ENCODE results near the gene PACRG. TPM values are rescaled to one million over a fixed set of nuclear protein-coding genes. Genes with fewer than 3 reads are reported as not detected.

The PACRG gene
- polyA plus RNA-seq, 3 donors: not detected

DNA sequence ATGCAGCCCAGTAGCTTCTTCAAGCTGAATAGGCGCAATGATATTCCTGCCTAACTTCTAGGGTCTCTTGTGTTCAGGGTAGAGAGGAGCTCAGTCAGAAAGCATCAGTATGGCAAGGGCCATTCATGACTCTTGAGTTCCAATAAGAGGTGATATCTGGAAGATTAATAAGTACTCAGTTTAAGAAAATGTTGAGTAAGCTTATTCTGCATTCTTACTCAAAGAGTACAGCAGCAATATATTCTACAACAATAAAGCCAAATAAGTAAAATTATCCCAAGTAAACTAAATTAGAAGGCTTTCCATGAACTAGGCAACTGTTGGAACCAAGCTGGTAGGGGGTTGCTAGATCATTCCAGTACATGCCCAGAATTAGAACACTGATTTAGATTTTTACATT is 303.2 kb downstream of the PACRG start:
- H3K27me3 ChIP-seq (ENCODE audit: control insufficient read depth in 2 of 2, insufficient read depth in 2 of 2, low read length in 2 of 2): no peaks in the 10 kb centered on the region
- 86% methylated on average over 1 of the region's 1 CpG for WGBS (ENCODE audit: insufficient coverage)

DNA sequence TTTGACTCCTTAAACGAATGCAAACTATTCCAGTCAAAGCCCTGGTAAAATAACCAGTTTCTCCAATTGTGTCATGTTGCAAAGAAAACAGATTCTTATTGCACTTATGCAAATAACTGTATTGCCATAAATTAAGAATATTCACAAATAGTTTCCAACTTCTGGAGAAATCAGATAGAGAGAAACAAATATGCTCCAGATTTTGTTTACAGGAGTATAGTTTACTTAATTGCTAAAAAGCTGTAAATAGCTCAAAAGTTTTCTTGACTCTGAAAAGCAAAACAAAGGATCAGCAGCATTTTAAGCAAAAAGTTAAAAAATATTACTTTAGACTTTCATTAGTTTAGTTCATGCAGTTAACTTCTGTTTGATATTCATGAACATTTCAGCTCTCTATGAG is 304.2 kb downstream of the PACRG start:
- H3K4me3 ChIP-seq (replicated peaks in 1 of 3; ENCODE audit: low read depth in 2 of 3, low read length in 3 of 3): no peak overlapping the region
- no peaks in the 10 kb centered on the region for H3K79me2 ChIP-seq (ENCODE audit: insufficient read depth, low read length)
- H3K4me1 Mint-ChIP-seq: no peaks in the 10 kb centered on the region
- DNase-seq: no peak
- no peak overlapping the region for H2AFZ ChIP-seq (ENCODE audit: insufficient read depth, low read depth, low read length, poor library complexity, severe bottlenecking)
- TF ChIP-seq CTCF (IDR thresholded peaks at IDR 0.05): no peak
- no peak overlapping the region for H3K4me3 Mint-ChIP-seq
- H3K27me3 ChIP-seq (ENCODE audit: control insufficient read depth in 2 of 2, insufficient read depth in 2 of 2, low read length in 2 of 2): no peaks in the 10 kb centered on the region
- no peaks in the 10 kb centered on the region for H3K27me3 Mint-ChIP-seq (ENCODE audit: low read depth in 3 of 3)
- intact Hi-C loops (cut with micrococcal nuclease): no loop called here
- no CpG with 5 or more reads among the region's 1 CpG for WGBS (ENCODE audit: insufficient coverage)
- no peak overlapping the region for H3K9ac ChIP-seq (ENCODE audit: insufficient read depth, low read length, poor library complexity, severe bottlenecking)
- H3K9me3 ChIP-seq (replicated peaks in 1 of 2; ENCODE audit: control insufficient read depth in 1 of 2, insufficient read depth in 1 of 2, low read length in 2 of 2): peaks cover 38 to 39% of the 10 kb centered on the region in 2 donors
- no peaks in the 10 kb centered on the region for H3K36me3 Mint-ChIP-seq
- H3K27ac ChIP-seq (ENCODE audit: low read depth in 1 of 2, low read length in 2 of 2): no peak overlapping the region
- no peaks in the 10 kb centered on the region for H3K4me1 ChIP-seq (ENCODE audit: control insufficient read depth in 1 of 2, insufficient read depth in 2 of 2, low read length in 2 of 2)
- H3K36me3 ChIP-seq (replicated peaks in 1 of 2; ENCODE audit: control insufficient read depth in 1 of 2, insufficient read depth in 2 of 2, low read length in 2 of 2): no peaks in the 10 kb centered on the region
- H3K9me3 Mint-ChIP-seq: peaks cover 5 to 21% (median 13%) of the 10 kb centered on the region in 7 donors
- H3K27ac Mint-ChIP-seq: no peak overlapping the region
- H4K20me1 ChIP-seq (ENCODE audit: insufficient read depth, low read length): no peaks in the 10 kb centered on the region
- H3K4me2 ChIP-seq (replicated peaks; ENCODE audit: extremely low read depth, low read length, poor library complexity, severe bottlenecking): no peak overlapping the region

More for the DNA sequence above, 303.2 kb downstream of the PACRG start:
- H3K4me3 ChIP-seq (replicated peaks in 1 of 3; ENCODE audit: low read depth in 2 of 3, low read length in 3 of 3): no peak overlapping the region
- no peaks in the 10 kb centered on the region for H3K36me3 Mint-ChIP-seq
- no peaks in the 10 kb centered on the region for H3K79me2 ChIP-seq (ENCODE audit: insufficient read depth, low read length)
- no peak overlapping the region for H3K9ac ChIP-seq (ENCODE audit: insufficient read depth, low read length, poor library complexity, severe bottlenecking)
- H3K27me3 Mint-ChIP-seq (ENCODE audit: low read depth in 3 of 3): no peaks in the 10 kb centered on the region
- no peak for TF ChIP-seq CTCF (IDR thresholded peaks at IDR 0.05)
- no peak overlapping the region for H3K27ac Mint-ChIP-seq
- intact Hi-C loops (cut with micrococcal nuclease): no loop called here
- no peaks in the 10 kb centered on the region for H3K4me1 Mint-ChIP-seq
- no peaks in the 10 kb centered on the region for H3K36me3 ChIP-seq (replicated peaks in 1 of 2; ENCODE audit: control insufficient read depth in 1 of 2, insufficient read depth in 2 of 2, low read length in 2 of 2)
- H2AFZ ChIP-seq (ENCODE audit: insufficient read depth, low read depth, low read length, poor library complexity, severe bottlenecking): no peak overlapping the region
- no peak overlapping the region for H3K27ac ChIP-seq (ENCODE audit: low read depth in 1 of 2, low read length in 2 of 2)
- no peak overlapping the region for H3K4me3 Mint-ChIP-seq
- H3K4me1 ChIP-seq (ENCODE audit: control insufficient read depth in 1 of 2, insufficient read depth in 2 of 2, low read length in 2 of 2): no peaks in the 10 kb centered on the region
- H3K9me3 Mint-ChIP-seq: peaks cover 5 to 23% (median 13%) of the 10 kb centered on the region in 7 donors
- H3K9me3 ChIP-seq (replicated peaks in 1 of 2; ENCODE audit: control insufficient read depth in 1 of 2, insufficient read depth in 1 of 2, low read length in 2 of 2): peaks cover 44% of the 10 kb centered on the region in 2 donors
- no peak overlapping the region for H3K4me2 ChIP-seq (replicated peaks; ENCODE audit: extremely low read depth, low read length, poor library complexity, severe bottlenecking)
- no peak for DNase-seq
- no peaks in the 10 kb centered on the region for H4K20me1 ChIP-seq (ENCODE audit: insufficient read depth, low read length)
